Mesodermal cell (in vitro differentiated cells): ENCODE results near the gene BTBD7.

Experiments used
- H3K27ac ChIP-seq: 2 replicates; pipeline ENCODE4 v1.7.0; 2013; ENCODE audit warnings: mild to moderate bottlenecking, low read depth, low read length, moderate library complexity; ENCODE audit not compliant: severe bottlenecking
- H3K36me3 ChIP-seq: 2 replicates; pipeline ENCODE4 v1.7.1; 2013; ENCODE audit warnings: mild to moderate bottlenecking, low read length, moderate library complexity; ENCODE audit not compliant: control insufficient read depth, insufficient read depth
- H3K4me1 ChIP-seq: one replicate; pipeline ENCODE4 v1.7.1; 2013; ENCODE audit warnings: mild to moderate bottlenecking, low read length; ENCODE audit not compliant: insufficient read depth, control insufficient read depth, poor library complexity, severe bottlenecking
- H3K4me3 ChIP-seq: 2 replicates; pipeline ENCODE4 v1.7.0; 2013; ENCODE audit warnings: low read length, control low read depth, mild to moderate bottlenecking; ENCODE audit not compliant: insufficient read depth, poor library complexity, severe bottlenecking; ENCODE audit errors: extremely low read depth
- H3K9me3 ChIP-seq: 2 replicates; pipeline ENCODE4 v1.7.1; 2013; ENCODE audit warnings: mild to moderate bottlenecking, low read length, moderate library complexity; ENCODE audit not compliant: control insufficient read depth
- WGBS, 2 experiments: methylation state at CpG; one replicate each; pipeline ENCODE4 v1.1.5; 2013; ENCODE audit warnings: missing lambda C conversion rate in 2 of 2; ENCODE audit not compliant: insufficient coverage in 2 of 2; 5-methylcytosine and 5-hydroxymethylcytosine counted together

BTBD7 gene

DNA sequence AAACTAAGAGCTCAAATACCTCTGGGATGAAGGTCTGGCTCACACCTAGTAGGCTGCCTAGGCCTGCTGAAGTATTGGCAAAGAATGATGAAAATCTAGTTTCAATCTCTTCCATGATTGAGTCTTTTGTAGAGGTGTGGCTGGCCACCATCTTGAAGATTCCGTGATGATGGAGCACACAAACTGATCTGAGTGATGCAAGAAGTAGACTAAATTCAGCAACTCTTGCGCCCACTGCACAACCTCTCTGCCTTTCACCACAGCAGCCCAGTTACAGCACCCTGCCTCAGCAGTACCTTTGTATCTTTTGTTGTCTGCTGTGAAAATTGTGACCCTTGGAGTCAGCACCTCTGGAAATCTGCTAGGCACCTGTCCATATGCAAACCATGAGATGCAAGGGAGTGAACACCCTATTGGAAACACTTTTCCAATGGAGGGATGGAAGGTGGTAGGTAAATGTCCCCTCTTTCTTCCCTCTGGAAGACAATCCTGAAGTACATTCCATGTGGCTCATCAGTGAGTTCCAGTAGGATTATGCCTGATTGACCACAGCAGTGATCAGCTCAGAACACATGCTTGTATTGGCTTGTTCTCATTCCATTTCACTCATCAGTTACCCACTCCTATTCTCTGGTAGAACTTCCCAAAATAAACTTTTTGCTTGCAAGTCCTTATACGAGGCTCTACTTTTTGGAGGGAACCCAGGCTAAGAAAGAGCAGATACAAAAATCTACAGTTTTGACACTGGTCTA is 58.6 kb downstream of the BTBD7 start:
- Histone ChIP-seq H3K4me1 (peaks cover 3% of the 10 kb centered on the region), H3K36me3 (peaks cover 45% of the 10 kb centered on the region), H3K9me3 (no peaks in the 10 kb centered on the region), H3K4me3 (no peak overlapping the region), H3K27ac (no peak overlapping the region)
- 100% methylated on average over 2 of the region's 3 CpGs; no CpG with 5 or more reads in 1 of the 2 experiments for WGBS, 2 experiments

DNA sequence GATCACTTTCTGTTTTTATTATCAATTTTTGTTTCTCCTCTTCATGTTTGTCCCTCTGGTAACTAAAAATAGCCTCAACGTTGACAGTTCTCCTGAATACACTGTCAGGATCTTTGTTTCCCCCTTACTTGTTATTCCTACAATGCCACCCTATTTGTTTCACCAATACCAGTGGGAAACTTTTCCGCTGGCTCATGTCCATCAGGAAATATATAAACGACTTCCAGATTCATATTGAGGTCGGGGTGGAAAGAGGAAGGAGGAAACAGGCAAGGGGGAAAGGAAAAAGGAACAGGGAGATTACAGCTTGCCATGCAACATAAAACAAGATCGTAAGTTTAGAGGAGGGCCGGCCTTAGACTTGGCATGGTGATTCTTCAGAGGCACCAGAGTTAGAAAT is 61.7 kb downstream of the BTBD7 start:
- H3K36me3 ChIP-seq, result peaks cover 33% of the 10 kb centered on the region
- H3K4me3 ChIP-seq, result no peak overlapping the region
- peaks cover 3% of the 10 kb centered on the region for H3K4me1 ChIP-seq
- H3K9me3 ChIP-seq, result no peaks in the 10 kb centered on the region
- WGBS, 2 experiments, result 93 to 94% methylated on average over 5 of the region's 6 CpGs
- H3K27ac ChIP-seq, result no peak overlapping the region

DNA sequence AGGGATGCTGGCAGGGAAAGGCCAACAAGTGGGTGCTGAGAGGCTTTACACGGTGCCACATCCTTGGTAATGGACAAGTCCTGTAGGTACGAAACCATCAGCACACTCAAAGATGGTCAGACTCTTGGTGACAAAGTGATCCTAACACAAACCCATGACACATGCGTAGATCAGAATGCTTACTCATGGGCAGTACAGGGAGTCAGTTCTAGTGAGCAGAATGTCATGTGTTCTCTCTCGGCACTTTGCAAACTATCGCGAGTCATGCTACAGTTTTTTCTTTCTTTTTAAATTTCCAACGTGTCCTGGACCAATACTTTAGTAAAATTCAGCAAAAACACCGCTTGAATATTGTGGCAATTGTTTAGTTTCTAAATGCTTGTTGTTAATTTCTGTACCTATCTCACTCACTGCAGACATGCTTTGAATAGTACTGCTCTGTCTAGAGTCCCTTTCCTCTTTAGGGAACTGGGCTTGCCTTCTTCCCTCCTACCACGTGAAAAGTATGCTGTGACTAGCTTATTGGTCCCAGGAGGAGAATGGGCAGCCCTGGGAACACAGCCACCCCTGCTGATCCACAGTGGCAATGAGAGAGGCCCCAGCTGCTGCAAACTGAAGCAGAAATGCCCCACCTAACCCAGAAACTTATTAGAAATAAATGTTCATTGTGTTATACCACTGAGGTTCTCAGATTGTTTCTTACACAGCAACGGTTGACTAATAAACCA is 63.3 kb downstream of the BTBD7 start:
- H3K27ac ChIP-seq, result peak overlapping the region; percentile 56
- H3K4me3 ChIP-seq, result no peak overlapping the region
- H3K4me1 ChIP-seq, result peaks cover 3% of the 10 kb centered on the region
- peaks cover 23% of the 10 kb centered on the region for H3K36me3 ChIP-seq
- no peaks in the 10 kb centered on the region for H3K9me3 ChIP-seq
- 86 to 97% methylated on average over 3 to 6 of the region's 10 CpGs for WGBS, 2 experiments

- H3K27ac ChIP-seq, result no peak overlapping the region
- H3K36me3 ChIP-seq, result peaks cover 26% of the 10 kb centered on the region
- WGBS, 2 experiments, result no CpG with 5 or more reads among the region's 1 CpG
- H3K4me1 ChIP-seq, result peaks cover 3% of the 10 kb centered on the region
- H3K4me3 ChIP-seq, result no peak overlapping the region
- H3K9me3 ChIP-seq, result no peaks in the 10 kb centered on the region
Measured at GRCh38 chr14:93268406-93268805, 64.4 kb downstream of the BTBD7 start.

- Histone ChIP-seq H3K4me1 (peaks cover 3% of the 10 kb centered on the region), H3K9me3 (no peaks in the 10 kb centered on the region), H3K27ac (no peak overlapping the region), H3K4me3 (no peak overlapping the region), H3K36me3 (peaks cover 21% of the 10 kb centered on the region)
- WGBS, 2 experiments, result 85 to 92% methylated on average over 2 of the region's 3 CpGs
Measured at GRCh38 chr14:93267149-93267711, 65.6 kb downstream of the BTBD7 start.

- Histone ChIP-seq H3K36me3 (peaks cover 25% of the 10 kb centered on the region), H3K4me1 (peaks cover 3% of the 10 kb centered on the region), H3K4me3 (no peak overlapping the region), H3K9me3 (no peaks in the 10 kb centered on the region), H3K27ac (no peak overlapping the region)
- 89 to 98% methylated on average over 4 to 5 of the region's 6 CpGs for WGBS, 2 experiments
Measured at GRCh38 chr14:93266127-93266526, 66.7 kb downstream of the BTBD7 start.

- 90% methylated on average over 1 of the region's 1 CpG; no CpG with 5 or more reads in 1 of the 2 experiments for WGBS, 2 experiments
- no peaks in the 10 kb centered on the region for H3K4me1 ChIP-seq
- no peak overlapping the region for H3K27ac ChIP-seq
- no peak overlapping the region for H3K4me3 ChIP-seq
- H3K36me3 ChIP-seq, result peaks cover 36% of the 10 kb centered on the region
- no peaks in the 10 kb centered on the region for H3K9me3 ChIP-seq
Measured at GRCh38 chr14:93263416-93263815, 69.4 kb downstream of the BTBD7 start.

GRCh38 chr14:93262446-93262845 is 70.4 kb downstream of the BTBD7 start:
- no CpG with 5 or more reads among the region's 2 CpGs for WGBS, 2 experiments
- Histone ChIP-seq H3K36me3 (peaks cover 36% of the 10 kb centered on the region), H3K4me1 (no peaks in the 10 kb centered on the region), H3K27ac (no peak overlapping the region), H3K4me3 (no peak overlapping the region), H3K9me3 (no peaks in the 10 kb centered on the region)

DNA sequence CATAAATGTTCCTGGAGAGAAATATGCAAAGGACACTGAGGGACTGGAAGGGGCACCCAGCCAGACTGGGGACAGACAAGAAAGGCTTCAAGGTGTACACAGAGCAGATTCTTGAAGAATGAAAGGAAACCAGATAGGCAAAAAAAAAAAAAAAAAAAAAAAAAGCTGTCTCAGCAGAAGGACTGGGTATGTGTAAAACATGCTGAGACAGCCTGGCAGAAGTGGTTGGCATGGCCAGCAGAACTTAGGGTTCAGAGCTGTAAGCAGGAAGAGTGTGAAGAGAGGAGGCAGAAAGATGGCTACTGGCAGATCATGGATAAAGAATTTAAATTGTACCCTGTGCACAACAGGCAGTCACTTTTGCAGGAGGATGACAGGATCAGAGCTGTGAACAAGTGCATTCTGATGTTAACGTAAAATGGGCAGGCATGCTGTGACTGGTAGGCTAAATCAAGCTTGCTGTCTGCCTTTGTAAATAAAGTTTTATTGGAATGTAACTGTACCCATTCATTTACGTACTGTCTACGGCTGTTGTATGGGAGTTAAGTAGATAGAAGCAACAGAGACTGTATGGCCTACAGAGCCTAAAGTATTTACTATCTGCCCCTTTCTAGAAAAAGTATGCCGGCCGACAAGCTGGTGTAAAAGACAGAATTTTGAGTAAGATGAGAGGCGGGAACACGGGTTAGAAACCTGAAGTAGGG is 83.6 kb downstream of the BTBD7 start:
- 88 to 98% methylated on average over 4 to 7 of the region's 7 CpGs for WGBS, 2 experiments

DNA sequence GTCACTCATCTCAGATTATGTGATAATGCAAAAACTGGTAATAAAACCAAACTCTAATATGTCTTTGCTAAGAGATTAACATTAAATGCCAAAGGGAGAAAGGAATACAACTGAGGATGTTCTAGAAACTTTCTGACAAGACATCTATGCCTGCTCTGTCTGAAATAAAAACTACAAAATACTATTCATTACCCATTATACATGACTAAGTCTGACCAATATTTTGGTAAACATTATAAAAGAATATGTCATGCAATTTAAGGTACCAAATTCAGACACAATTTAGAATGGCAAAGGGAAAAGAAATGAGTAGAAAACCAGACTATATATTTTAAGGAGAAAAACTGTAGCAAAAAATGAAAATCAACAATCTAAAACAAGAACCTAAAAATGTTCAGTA is 86.3 kb downstream of the BTBD7 start:
- peaks cover 90% of the 10 kb centered on the region for H3K36me3 ChIP-seq

More for the DNA sequence above, 83.6 kb downstream of the BTBD7 start:
- Histone ChIP-seq H3K36me3 (peaks cover 87% of the 10 kb centered on the region), H3K4me3 (no peak overlapping the region), H3K9me3 (no peaks in the 10 kb centered on the region), H3K27ac (no peak overlapping the region), H3K4me1 (no peaks in the 10 kb centered on the region)

More for the DNA sequence above, 86.3 kb downstream of the BTBD7 start:
- Histone ChIP-seq H3K4me3 (no peak overlapping the region), H3K27ac (no peak overlapping the region), H3K4me1 (no peaks in the 10 kb centered on the region), H3K9me3 (no peaks in the 10 kb centered on the region)
